ENCODE data around the gene PWP1. TPM values are rescaled to one million over a fixed set of nuclear protein-coding genes. Genes with fewer than 3 reads are reported as not detected.

The PWP1 gene
- polyA plus RNA-seq, 12 donors, result 23.1 to 61.7 (median 37.2) TPM; not detected in 1

- no peak for DNase-seq
Observed at GRCh38 chr12:107731366-107731765, 45.8 kb downstream of the PWP1 start.

- DNase-seq, result no peak
Observed at GRCh38 chr12:107732365-107732764, 46.8 kb downstream of the PWP1 start.

GRCh38 chr12:107734139-107734538 is 48.5 kb downstream of the PWP1 start:
- no peak for DNase-seq

- no peak for DNase-seq
Observed at GRCh38 chr12:107735763-107736162, 50.2 kb downstream of the PWP1 start.

- DNase-seq, result no peak
Observed at GRCh38 chr12:107736914-107737313, 51.3 kb downstream of the PWP1 start.

- DNase-seq, result no peak
Observed at GRCh38 chr12:107748472-107748871, 62.9 kb downstream of the PWP1 start.

- no peak for DNase-seq
Observed at GRCh38 chr12:107749083-107749482, 63.5 kb downstream of the PWP1 start.

GRCh38 chr12:107759410-107759809 is 73.8 kb downstream of the PWP1 start:
- DNase-seq, result no peak

- peak; percentile 8 for DNase-seq
Observed at GRCh38 chr12:107760207-107760808, 74.7 kb downstream of the PWP1 start.

GRCh38 chr12:107760809-107761501 is 75.4 kb downstream of the PWP1 start, which contains the start of gene PRDM4:
PRDM4 (minus strand) TSS chr12:107761137; CDS start chr12:107760515, 622 bp downstream.
- peak; percentile 93 for DNase-seq

GRCh38 chr12:107761502-107761904 is 75.9 kb downstream of the PWP1 start:
- no peak for DNase-seq

Other genes with a start within 250 kb of the PWP1 start
- gene PRDM4, start 75.3 kb downstream of the PWP1 start, polyA plus RNA-seq (ENCODE audit: insufficient read length in 12 of 12), result 10 to 100 TPM in 11 of 12 donors, not detected in 1; 16.2 to 25.8 (median 19.2) TPM
- gene ASCL4, start 88.9 kb downstream of the PWP1 start, polyA plus RNA-seq (ENCODE audit: insufficient read length in 12 of 12), result 1 to 10 TPM in 2 of 12 donors, under 1 TPM in 1, not detected in 9; 0.58 to 4.8 (median 2.5) TPM